ENCODE results near the gene PRR20G.

The PRR20G gene

GRCh38 chr3:127247292-127247691 lies 40.6 kb downstream of the PRR20G start:
- TF ChIP-seq CTCF (IDR thresholded peaks at IDR 0.05; ENCODE audit: low read depth, low read length, missing control alignments): no peak
- DNase-seq (ENCODE audit: extremely low read depth, low read depth): no peak
- H3K4me3 ChIP-seq (replicated peaks; ENCODE audit: low read depth, low read length): no peak overlapping the region

- TF ChIP-seq CTCF (IDR thresholded peaks at IDR 0.05; ENCODE audit: low read depth, low read length, missing control alignments): no peak
- DNase-seq (ENCODE audit: extremely low read depth, low read depth): no peak
- H3K4me3 ChIP-seq (replicated peaks; ENCODE audit: low read depth, low read length): no peak overlapping the region
Measured at GRCh38 chr3:127238602-127239001, 49.2 kb downstream of the PRR20G start.

GRCh38 chr3:127237835-127238234 lies 50.0 kb downstream of the PRR20G start:
- no peak for DNase-seq (ENCODE audit: extremely low read depth, low read depth)
- TF ChIP-seq CTCF (IDR thresholded peaks at IDR 0.05; ENCODE audit: low read depth, low read length, missing control alignments): no peak
- H3K4me3 ChIP-seq (replicated peaks; ENCODE audit: low read depth, low read length): no peak overlapping the region

GRCh38 chr3:127235706-127236105 lies 52.1 kb downstream of the PRR20G start:
- no peak for TF ChIP-seq CTCF (IDR thresholded peaks at IDR 0.05; ENCODE audit: low read depth, low read length, missing control alignments)

GRCh38 chr3:127234778-127235177 lies 53.1 kb downstream of the PRR20G start:
- no peak for TF ChIP-seq CTCF (IDR thresholded peaks at IDR 0.05; ENCODE audit: low read depth, low read length, missing control alignments)
- H3K4me3 ChIP-seq (replicated peaks; ENCODE audit: low read depth, low read length): no peak overlapping the region
- DNase-seq (ENCODE audit: extremely low read depth, low read depth): no peak

More at GRCh38 chr3:127235706-127236105, 52.1 kb downstream of the PRR20G start:
- H3K4me3 ChIP-seq (replicated peaks; ENCODE audit: low read depth, low read length): no peak overlapping the region
- DNase-seq (ENCODE audit: extremely low read depth, low read depth): no peak
